Lower leg skin (tissue), 4 donors: ENCODE measurements around the gene EVI5L. TPM values are rescaled to one million over a fixed set of nuclear protein-coding genes. Genes with fewer than 3 reads are reported as not detected.
A peak's percentile ranks its signal among the peaks of the same experiment; 100 is the strongest.

Experiments used
- DNase-seq, 2 donors: peaks; one replicate each; pipeline ENCODE4 v3.0.0-alpha.2; 2019; ENCODE audit warnings: low spot score in 2 of 2
- H3K4me3 ChIP-seq: fragments of 200-600 bp; sonication (generic); 2 replicates; pipeline ENCODE4 v1.5.1; 2017; ENCODE audit warnings: mild to moderate bottlenecking, low read depth; ENCODE audit not compliant: poor library complexity, severe bottlenecking
- POLR2A ChIP-seq, 2 donors: fragments of 450-650 bp; IDR thresholded peaks; one replicate each; pipeline ENCODE4 v1.6.1; 2016 to 2017; ENCODE audit warnings: antibody characterized with exemption in 2 of 2, mild to moderate bottlenecking in 1 of 2, moderate library complexity in 1 of 2
- WGBS, 2 donors: methylation state at CpG; one replicate each; pipeline ENCODE4 v1.1.5; 2018; 5-methylcytosine and 5-hydroxymethylcytosine counted together
- intact Hi-C: fragments of 100-400 bp; cut with DNase I; formaldehyde crosslinking; loops from one replicate; pipeline ENCODE4 v1.15.0; 2023; ENCODE audit warnings: low total_unique reads
- total RNA-seq, 4 donors: library from RNA; depleted of rRNA; stranded (reverse); fragments of >200 nt; gene quantifications; one replicate each; pipeline ENCODE4 v1.1.0, GENCODE V29; 2016
- TF ChIP-seq, protein P1 (sequence below), 3 donors: fragments of 450-650 bp; IDR thresholded peaks; one replicate each; pipeline ENCODE4 v1.5.1; 2016; ENCODE audit warnings: antibody characterized with exemption in 3 of 3, mild to moderate bottlenecking in 3 of 3, moderate library complexity in 2 of 3

EVI5L gene
- total RNA-seq, 4 donors from 2014 or later: 16.2 to 23.3 (median 20.0) TPM

DNA sequence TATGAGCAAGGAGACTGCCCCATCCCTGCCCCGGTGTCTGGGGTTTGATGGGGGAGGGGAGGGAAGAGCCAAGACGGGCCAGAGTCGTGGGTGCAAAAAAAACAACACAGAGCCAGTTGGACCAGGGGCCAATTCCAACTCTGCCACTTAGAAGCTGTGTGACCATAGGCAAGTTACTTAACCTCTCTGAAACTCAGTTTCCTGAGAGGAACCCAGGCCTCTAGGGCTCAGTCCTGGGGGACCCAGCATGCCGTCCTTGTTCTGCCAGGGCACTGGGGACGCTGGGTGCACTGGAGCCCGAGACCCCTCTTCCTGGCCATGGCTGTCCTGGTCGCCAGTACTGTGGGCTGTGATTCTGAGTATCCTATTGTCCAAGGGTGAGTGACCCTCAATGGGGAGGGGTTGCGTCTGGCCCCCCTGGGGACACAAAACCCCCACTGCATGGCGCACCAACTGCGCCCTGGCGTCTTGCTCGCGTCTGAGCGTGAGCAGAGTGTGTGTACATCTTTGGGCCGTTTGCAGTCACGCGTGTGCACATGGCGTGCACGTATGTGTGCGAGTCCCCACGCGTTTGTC lies 42.3 kb upstream of the EVI5L start:
- TF ChIP-seq POLR2A (IDR thresholded peaks at IDR 0.05): no peak
- TF ChIP-seq, protein P1, sequence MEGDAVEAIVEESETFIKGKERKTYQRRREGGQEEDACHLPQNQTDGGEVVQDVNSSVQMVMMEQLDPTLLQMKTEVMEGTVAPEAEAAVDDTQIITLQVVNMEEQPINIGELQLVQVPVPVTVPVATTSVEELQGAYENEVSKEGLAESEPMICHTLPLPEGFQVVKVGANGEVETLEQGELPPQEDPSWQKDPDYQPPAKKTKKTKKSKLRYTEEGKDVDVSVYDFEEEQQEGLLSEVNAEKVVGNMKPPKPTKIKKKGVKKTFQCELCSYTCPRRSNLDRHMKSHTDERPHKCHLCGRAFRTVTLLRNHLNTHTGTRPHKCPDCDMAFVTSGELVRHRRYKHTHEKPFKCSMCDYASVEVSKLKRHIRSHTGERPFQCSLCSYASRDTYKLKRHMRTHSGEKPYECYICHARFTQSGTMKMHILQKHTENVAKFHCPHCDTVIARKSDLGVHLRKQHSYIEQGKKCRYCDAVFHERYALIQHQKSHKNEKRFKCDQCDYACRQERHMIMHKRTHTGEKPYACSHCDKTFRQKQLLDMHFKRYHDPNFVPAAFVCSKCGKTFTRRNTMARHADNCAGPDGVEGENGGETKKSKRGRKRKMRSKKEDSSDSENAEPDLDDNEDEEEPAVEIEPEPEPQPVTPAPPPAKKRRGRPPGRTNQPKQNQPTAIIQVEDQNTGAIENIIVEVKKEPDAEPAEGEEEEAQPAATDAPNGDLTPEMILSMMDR (IDR thresholded peaks at IDR 0.05): no peak
- H3K4me3 ChIP-seq: no peak overlapping the region
- DNase-seq: peak in 1 of 2 donors; percentile 34
- WGBS, 2 donors: 16 to 28% methylated on average over 14 to 20 of the region's 22 CpGs
- intact Hi-C loops: no loop called here

GRCh38 chr19:7788178-7788932 lies 41.7 kb upstream of the EVI5L start:
- DNase-seq: no peak
- H3K4me3 ChIP-seq: no peak overlapping the region
- no peak for TF ChIP-seq POLR2A (IDR thresholded peaks at IDR 0.05)
- TF ChIP-seq, protein P1 (IDR thresholded peaks at IDR 0.05): no peak
- intact Hi-C loops: no loop called here
- WGBS, 2 donors: 0 to 6% methylated on average over 1 to 39 of the region's 67 CpGs

DNA sequence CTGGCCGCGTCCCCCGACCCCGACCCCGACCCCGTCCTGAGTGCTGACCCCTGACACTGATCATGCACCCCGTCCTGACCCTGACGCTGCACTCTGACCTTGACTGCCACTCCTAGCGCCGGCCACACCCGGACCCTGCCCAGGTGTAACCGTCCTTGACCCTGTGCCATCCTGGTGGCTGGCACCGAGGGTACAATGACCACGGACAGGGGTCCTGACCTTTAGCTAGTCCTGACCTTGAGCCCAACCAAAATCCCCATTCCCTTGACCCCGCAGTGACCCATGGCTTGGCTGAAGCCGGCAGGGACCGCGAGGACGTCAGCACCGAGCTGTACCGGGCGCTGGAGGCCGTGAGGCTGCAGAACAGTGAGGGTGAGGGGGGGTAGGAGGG lies 41.1 kb upstream of the EVI5L start:
- no peak for DNase-seq
- 0 to 2% methylated on average over 9 to 11 of the region's 23 CpGs for WGBS, 2 donors
- H3K4me3 ChIP-seq: no peak overlapping the region
- intact Hi-C loops: no loop called here
- TF ChIP-seq, protein P1 (IDR thresholded peaks at IDR 0.05): no peak
- no peak for TF ChIP-seq POLR2A (IDR thresholded peaks at IDR 0.05)

GRCh38 chr19:7789447-7789846 lies 40.6 kb upstream of the EVI5L start:
- no peak overlapping the region for H3K4me3 ChIP-seq
- intact Hi-C loops: no loop called here
- 11 to 17% methylated on average over 26 to 27 of the region's 31 CpGs for WGBS, 2 donors
- TF ChIP-seq, protein P1 (IDR thresholded peaks at IDR 0.05): no peak
- TF ChIP-seq POLR2A (IDR thresholded peaks at IDR 0.05): no peak
- DNase-seq: peak in 1 of 2 donors; percentile 75

GRCh38 chr19:7790416-7790815 lies 39.6 kb upstream of the EVI5L start:
- intact Hi-C loops: no loop called here
- no peak for TF ChIP-seq POLR2A (IDR thresholded peaks at IDR 0.05)
- TF ChIP-seq, protein P1 (IDR thresholded peaks at IDR 0.05): no peak
- DNase-seq: no peak
- 78 to 87% methylated on average over 14 of the region's 14 CpGs for WGBS, 2 donors
- no peak overlapping the region for H3K4me3 ChIP-seq
